HEK293 (cell line): Measurements from ENCODE around the gene GNAI2.

Experiments used
- GLIS2 ChIP-seq: fragments of 450-650 bp; formaldehyde crosslinking; IDR thresholded peaks from 2 replicates; pipeline ENCODE4 v1.5.1; 2016; ENCODE audit warnings: missing biosample characterization, missing genetic modification characterization
- KLF1 ChIP-seq: fragments of 450-650 bp; formaldehyde crosslinking; IDR thresholded peaks from 2 replicates; pipeline ENCODE4 v1.5.1; 2016; ENCODE audit warnings: missing biosample characterization, missing genetic modification characterization
- KLF10 ChIP-seq: fragments of 450-650 bp; IDR thresholded peaks from 2 replicates; pipeline ENCODE4 v1.5.1; 2018; ENCODE audit warnings: missing biosample characterization, mild to moderate bottlenecking, missing genetic modification characterization
- RBAK ChIP-seq: fragments of 450-650 bp; formaldehyde crosslinking; IDR thresholded peaks from 2 replicates; pipeline ENCODE4 v1.5.1; 2016; ENCODE audit warnings: missing biosample characterization, missing genetic modification characterization
- SP2 ChIP-seq: fragments of 450-650 bp; formaldehyde crosslinking; IDR thresholded peaks from 2 replicates; pipeline ENCODE4 v1.5.1; 2016; ENCODE audit warnings: missing biosample characterization, missing genetic modification characterization
- SP3 ChIP-seq: fragments of 450-650 bp; formaldehyde crosslinking; IDR thresholded peaks from 2 replicates; pipeline ENCODE4 v1.5.1; 2016; ENCODE audit warnings: missing biosample characterization, missing genetic modification characterization
- TCF7L2 ChIP-seq: IDR thresholded peaks from 2 replicates; pipeline ENCODE4 v1.6.1; 2011; ENCODE audit warnings: low read depth, mild to moderate bottlenecking, inconsistent platforms, low read length, moderate library complexity, borderline replicate concordance
- ZBTB17 ChIP-seq: fragments of 450-650 bp; formaldehyde crosslinking; IDR thresholded peaks from 2 replicates; pipeline ENCODE4 v1.5.1; 2016; ENCODE audit warnings: missing biosample characterization, missing genetic modification characterization
- ZNF140 ChIP-seq: fragments of 450-650 bp; formaldehyde crosslinking; IDR thresholded peaks from 2 replicates; pipeline ENCODE4 v1.5.1; 2016; ENCODE audit warnings: missing biosample characterization, missing genetic modification characterization
- ZNF2 ChIP-seq: fragments of 450-650 bp; formaldehyde crosslinking; IDR thresholded peaks from 2 replicates; pipeline ENCODE4 v1.5.1; 2016; ENCODE audit warnings: missing biosample characterization, missing genetic modification characterization
- ZNF266 ChIP-seq: fragments of 450-650 bp; formaldehyde crosslinking; IDR thresholded peaks from 2 replicates; pipeline ENCODE4 v1.5.1; 2016; ENCODE audit warnings: missing biosample characterization, missing genetic modification characterization, low read depth
- ZNF354C ChIP-seq: fragments of 450-650 bp; formaldehyde crosslinking; IDR thresholded peaks from 2 replicates; pipeline ENCODE4 v1.5.1; 2016; ENCODE audit warnings: missing biosample characterization, missing genetic modification characterization, low read depth, borderline replicate concordance
- ZNF398 ChIP-seq: fragments of 450-650 bp; formaldehyde crosslinking; IDR thresholded peaks from 2 replicates; pipeline ENCODE4 v1.5.1; 2017; ENCODE audit warnings: missing biosample characterization, missing genetic modification characterization
- ZNF426 ChIP-seq: fragments of 450-650 bp; formaldehyde crosslinking; IDR thresholded peaks from 2 replicates; pipeline ENCODE4 v1.5.1; 2017; ENCODE audit warnings: missing biosample characterization, missing genetic modification characterization, mild to moderate bottlenecking, inconsistent platforms, moderate library complexity
- ZNF433 ChIP-seq: fragments of 450-650 bp; formaldehyde crosslinking; IDR thresholded peaks from 2 replicates; pipeline ENCODE4 v1.5.1; 2016; ENCODE audit warnings: missing biosample characterization, missing genetic modification characterization, low read depth
- ZNF513 ChIP-seq: fragments of 450-650 bp; IDR thresholded peaks from 2 replicates; pipeline ENCODE4 v1.5.1; 2018; ENCODE audit warnings: missing biosample characterization, missing genetic modification characterization
- ZNF561 ChIP-seq: fragments of 450-650 bp; IDR thresholded peaks from 2 replicates; pipeline ENCODE4 v1.5.1; 2018; ENCODE audit warnings: missing biosample characterization, missing genetic modification characterization, borderline replicate concordance
- ZNF629 ChIP-seq: fragments of 450-650 bp; formaldehyde crosslinking; IDR thresholded peaks from 2 replicates; pipeline ENCODE4 v1.5.1; 2017; ENCODE audit warnings: missing biosample characterization, missing genetic modification characterization
- ZNF639 ChIP-seq: fragments of 450-650 bp; formaldehyde crosslinking; IDR thresholded peaks from 2 replicates; pipeline ENCODE4 v1.5.1; 2016; ENCODE audit warnings: missing biosample characterization, missing genetic modification characterization
- ZNF660 ChIP-seq: fragments of 450-650 bp; IDR thresholded peaks from 2 replicates; pipeline ENCODE4 v1.5.1; 2018; ENCODE audit warnings: missing biosample characterization, mild to moderate bottlenecking, missing genetic modification characterization
- ZNF664 ChIP-seq: fragments of 450-650 bp; formaldehyde crosslinking; IDR thresholded peaks from 2 replicates; pipeline ENCODE4 v1.5.1; 2016; ENCODE audit warnings: missing biosample characterization, missing genetic modification characterization
- ZNF837 ChIP-seq: fragments of 450-650 bp; formaldehyde crosslinking; IDR thresholded peaks from 2 replicates; pipeline ENCODE4 v1.5.1; 2016; ENCODE audit warnings: missing biosample characterization, missing genetic modification characterization
- ZSCAN30 ChIP-seq: fragments of 450-650 bp; IDR thresholded peaks from 2 replicates; pipeline ENCODE4 v1.5.1; 2018; ENCODE audit warnings: missing biosample characterization, mild to moderate bottlenecking, missing genetic modification characterization, moderate library complexity
- TF ChIP-seq, protein P1 (sequence below): fragments of 450-650 bp; formaldehyde crosslinking; IDR thresholded peaks from 2 replicates; pipeline ENCODE4 v1.5.1; 2016; ENCODE audit warnings: missing biosample characterization, missing genetic modification characterization
- TF ChIP-seq, protein P2 (sequence below): sonication (generic); formaldehyde crosslinking; IDR thresholded peaks from 2 replicates; pipeline ENCODE4 v1.8.1; 2022; ENCODE audit warnings: mild to moderate bottlenecking, moderate library complexity, missing genetic modification reagents
- TF ChIP-seq, protein P3 (sequence below): fragments of 450-650 bp; formaldehyde crosslinking; IDR thresholded peaks from 2 replicates; pipeline ENCODE4 v1.5.1; 2016; ENCODE audit warnings: missing biosample characterization, missing genetic modification characterization
- TF ChIP-seq, protein P4 (sequence below): fragments of 450-650 bp; formaldehyde crosslinking; IDR thresholded peaks from 2 replicates; pipeline ENCODE4 v1.5.1; 2016; ENCODE audit warnings: missing biosample characterization, missing genetic modification characterization
- TF ChIP-seq, protein P5 (sequence below): fragments of 450-650 bp; formaldehyde crosslinking; optimal IDR thresholded peaks from 2 replicates; pipeline ENCODE3; 2016; ENCODE audit warnings: missing biosample characterization, mild to moderate bottlenecking, missing genetic modification characterization

Gene GNAI2

GRCh38 chr3:50260027-50260941 lies 24.3 kb downstream of the GNAI2 start (continued):
- TF ChIP-seq ZNF639 (tag by site-specific recombination), result no peak
- 0 out of 2 replicates have a peak, but pooled peaks have one; percentile 20 for TF ChIP-seq KLF10 (tag by site-specific recombination)
- peak; percentile 59; the same call in 1 of the 2 replicates for TF ChIP-seq ZNF660 (tag by site-specific recombination)
- TF ChIP-seq SP3, result peak; percentile 49
- TF ChIP-seq TCF7L2, result peak; percentile 91
- TF ChIP-seq RBAK, result no peak
- no peak for TF ChIP-seq ZNF433 (tag by site-specific recombination)
- 0 out of 2 replicates have a peak, but pooled peaks have one; percentile 20 for TF ChIP-seq KLF1 (tag by site-specific recombination)
- TF ChIP-seq ZNF354C (tag by site-specific recombination), result no peak
- peak; percentile 66 for TF ChIP-seq GLIS2 (tag by site-specific recombination)
- TF ChIP-seq ZNF664 (tag by site-specific recombination), result no peak
- TF ChIP-seq, protein P1, sequence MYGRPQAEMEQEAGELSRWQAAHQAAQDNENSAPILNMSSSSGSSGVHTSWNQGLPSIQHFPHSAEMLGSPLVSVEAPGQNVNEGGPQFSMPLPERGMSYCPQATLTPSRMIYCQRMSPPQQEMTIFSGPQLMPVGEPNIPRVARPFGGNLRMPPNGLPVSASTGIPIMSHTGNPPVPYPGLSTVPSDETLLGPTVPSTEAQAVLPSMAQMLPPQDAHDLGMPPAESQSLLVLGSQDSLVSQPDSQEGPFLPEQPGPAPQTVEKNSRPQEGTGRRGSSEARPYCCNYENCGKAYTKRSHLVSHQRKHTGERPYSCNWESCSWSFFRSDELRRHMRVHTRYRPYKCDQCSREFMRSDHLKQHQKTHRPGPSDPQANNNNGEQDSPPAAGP (tag by site-specific recombination), result peak; percentile 34
- TF ChIP-seq ZNF426 (tag by site-specific recombination), result no peak
- peak; percentile 44; the same call in 1 of the 2 replicates for TF ChIP-seq ZNF2 (tag by site-specific recombination)
- TF ChIP-seq ZNF140 (tag by site-specific recombination), result no peak
- no peak for TF ChIP-seq ZNF561 (tag by site-specific recombination)
- TF ChIP-seq ZSCAN30 (tag by site-specific recombination), result peak; percentile 95
- TF ChIP-seq ZNF837 (tag by site-specific recombination), result no peak
- TF ChIP-seq SP2 (tag by site-specific recombination), result peak; percentile 58
- TF ChIP-seq, protein P2, sequence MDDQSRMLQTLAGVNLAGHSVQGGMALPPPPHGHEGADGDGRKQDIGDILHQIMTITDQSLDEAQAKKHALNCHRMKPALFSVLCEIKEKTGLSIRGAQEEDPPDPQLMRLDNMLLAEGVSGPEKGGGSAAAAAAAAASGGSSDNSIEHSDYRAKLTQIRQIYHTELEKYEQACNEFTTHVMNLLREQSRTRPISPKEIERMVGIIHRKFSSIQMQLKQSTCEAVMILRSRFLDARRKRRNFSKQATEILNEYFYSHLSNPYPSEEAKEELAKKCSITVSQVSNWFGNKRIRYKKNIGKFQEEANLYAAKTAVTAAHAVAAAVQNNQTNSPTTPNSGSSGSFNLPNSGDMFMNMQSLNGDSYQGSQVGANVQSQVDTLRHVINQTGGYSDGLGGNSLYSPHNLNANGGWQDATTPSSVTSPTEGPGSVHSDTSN (CRISPR knock-in tag), result no peak
- TF ChIP-seq, protein P3, sequence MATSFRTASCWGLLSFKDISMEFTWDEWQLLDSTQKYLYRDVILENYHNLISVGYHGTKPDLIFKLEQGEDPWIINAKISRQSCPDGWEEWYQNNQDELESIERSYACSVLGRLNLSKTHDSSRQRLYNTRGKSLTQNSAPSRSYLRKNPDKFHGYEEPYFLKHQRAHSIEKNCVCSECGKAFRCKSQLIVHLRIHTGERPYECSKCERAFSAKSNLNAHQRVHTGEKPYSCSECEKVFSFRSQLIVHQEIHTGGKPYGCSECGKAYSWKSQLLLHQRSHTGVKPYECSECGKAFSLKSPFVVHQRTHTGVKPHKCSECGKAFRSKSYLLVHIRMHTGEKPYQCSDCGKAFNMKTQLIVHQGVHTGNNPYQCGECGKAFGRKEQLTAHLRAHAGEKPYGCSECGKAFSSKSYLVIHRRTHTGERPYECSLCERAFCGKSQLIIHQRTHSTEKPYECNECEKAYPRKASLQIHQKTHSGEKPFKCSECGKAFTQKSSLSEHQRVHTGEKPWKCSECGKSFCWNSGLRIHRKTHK (tag by site-specific recombination), result no peak
- peak; percentile 55; the same call in 1 of the 2 replicates for TF ChIP-seq ZNF398 (tag by site-specific recombination)
- TF ChIP-seq ZBTB17 (tag by site-specific recombination), result peak; percentile 75
- no peak for TF ChIP-seq ZNF266 (tag by site-specific recombination)
- TF ChIP-seq, protein P4, sequence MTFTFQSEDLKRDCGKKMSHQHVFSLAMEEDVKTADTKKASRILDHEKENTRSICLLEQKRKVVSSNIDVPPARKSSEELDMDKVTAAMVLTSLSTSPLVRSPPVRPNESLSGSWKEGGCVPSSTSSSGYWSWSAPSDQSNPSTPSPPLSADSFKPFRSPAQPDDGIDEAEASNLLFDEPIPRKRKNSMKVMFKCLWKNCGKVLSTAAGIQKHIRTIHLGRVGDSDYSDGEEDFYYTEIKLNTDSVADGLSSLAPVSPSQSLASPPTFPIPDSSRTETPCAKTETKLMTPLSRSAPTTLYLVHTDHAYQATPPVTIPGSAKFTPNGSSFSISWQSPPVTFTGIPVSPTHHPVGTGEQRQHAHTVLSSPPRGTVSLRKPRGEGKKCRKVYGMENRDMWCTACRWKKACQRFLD (tag by site-specific recombination), result no peak
- TF ChIP-seq ZNF513 (tag by site-specific recombination), result no peak
- peak; percentile 72; the same call in 1 of the 2 replicates for TF ChIP-seq ZNF629
- TF ChIP-seq, protein P5, sequence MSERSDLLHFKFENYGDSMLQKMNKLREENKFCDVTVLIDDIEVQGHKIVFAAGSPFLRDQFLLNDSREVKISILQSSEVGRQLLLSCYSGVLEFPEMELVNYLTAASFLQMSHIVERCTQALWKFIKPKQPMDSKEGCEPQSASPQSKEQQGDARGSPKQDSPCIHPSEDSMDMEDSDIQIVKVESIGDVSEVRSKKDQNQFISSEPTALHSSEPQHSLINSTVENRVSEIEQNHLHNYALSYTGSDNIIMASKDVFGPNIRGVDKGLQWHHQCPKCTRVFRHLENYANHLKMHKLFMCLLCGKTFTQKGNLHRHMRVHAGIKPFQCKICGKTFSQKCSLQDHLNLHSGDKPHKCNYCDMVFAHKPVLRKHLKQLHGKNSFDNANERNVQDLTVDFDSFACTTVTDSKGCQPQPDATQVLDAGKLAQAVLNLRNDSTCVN (tag by site-specific recombination), result peak; percentile 58
